ENCODE data around the gene C3orf85.

DNA sequence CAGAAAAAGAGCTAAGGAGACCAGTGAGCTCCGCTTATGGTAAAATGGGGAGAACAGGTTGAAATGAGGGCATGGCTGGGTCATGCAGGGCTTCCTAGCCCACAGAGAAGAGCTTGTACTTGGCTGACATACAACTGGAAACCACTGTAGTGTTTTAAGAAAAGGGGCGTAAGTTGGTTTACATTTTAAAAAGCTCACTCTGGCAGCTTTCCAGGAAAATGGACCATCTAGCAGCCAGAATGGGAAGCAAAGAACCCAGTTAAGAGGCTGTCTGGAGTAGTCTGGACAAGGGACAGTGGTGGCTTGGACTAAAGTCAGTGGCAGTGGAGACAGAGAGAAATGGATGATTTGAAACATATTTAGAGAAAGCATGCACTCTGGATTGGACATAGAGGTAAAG, 20.5 kb upstream of the C3orf85 start:
- TF ChIP-seq CTCF (IDR thresholded peaks at IDR 0.05; ENCODE audit: low read depth, low read length, poor library complexity, severe bottlenecking) (no peak), EZH2phosphoT487 (IDR thresholded peaks at IDR 0.05; ENCODE audit: borderline replicate concordance, low read length) (no peak)
